Measurements from ENCODE around the gene ENPP6.

ENPP6 gene

DNA sequence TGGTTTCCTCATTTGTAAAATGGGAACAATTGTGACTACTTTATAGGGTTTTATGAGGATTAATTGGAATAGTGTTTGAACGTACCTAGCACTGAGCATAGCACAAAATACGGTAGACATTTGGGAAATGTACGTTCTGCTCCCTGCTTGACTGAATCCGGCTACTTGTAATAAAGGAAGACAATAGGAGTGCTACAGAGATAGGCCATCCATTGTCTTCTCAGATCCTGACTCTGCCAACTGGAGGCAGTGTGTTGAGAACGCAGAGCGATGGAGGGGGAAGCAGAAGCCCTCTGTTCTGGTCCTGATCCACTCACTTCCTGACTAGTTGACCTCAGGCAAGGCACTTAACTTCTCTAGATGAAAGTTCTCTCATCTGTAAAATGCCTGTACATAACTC is 26.4 kb downstream of the ENPP6 start:
- Histone ChIP-seq H3K4me3 (ENCODE audit: low read length) (no peak overlapping the region), H3K4me1 (ENCODE audit: control insufficient read depth, insufficient read depth, low read length) (peaks cover 3% of the 10 kb centered on the region; the same call in 1 of the 2 replicates), H3K9me3 (ENCODE audit: control insufficient read depth, insufficient read depth, low read length) (no peaks in the 10 kb centered on the region; the same call in 1 of the 2 replicates), H3K27ac (ENCODE audit: low read length) (no peak overlapping the region), H3K36me3 (ENCODE audit: control insufficient read depth, insufficient read depth, low read length) (no peaks in the 10 kb centered on the region), H3K27me3 (ENCODE audit: control insufficient read depth, insufficient read depth, low read length) (no peaks in the 10 kb centered on the region)
- no CpG with 5 or more reads among the region's 6 CpGs for WGBS (ENCODE audit: insufficient coverage, insufficient read length)
- DNase-seq (ENCODE audit: low read depth, low spot score): no peak

- H3K9me3 ChIP-seq (ENCODE audit: control insufficient read depth, insufficient read depth, low read length): no peaks in the 10 kb centered on the region; the same call in 1 of the 2 replicates
- H3K27ac ChIP-seq (ENCODE audit: low read length): no peak overlapping the region
- H3K36me3 ChIP-seq (ENCODE audit: control insufficient read depth, insufficient read depth, low read length): no peaks in the 10 kb centered on the region
- no peak for DNase-seq (ENCODE audit: low read depth, low spot score)
- no peak overlapping the region for H3K4me3 ChIP-seq (ENCODE audit: low read length)
- no CpG with 5 or more reads among the region's 4 CpGs for WGBS (ENCODE audit: insufficient coverage, insufficient read length)
- peaks cover 3% of the 10 kb centered on the region; the same call in 1 of the 2 replicates for H3K4me1 ChIP-seq (ENCODE audit: control insufficient read depth, insufficient read depth, low read length)
- no peaks in the 10 kb centered on the region for H3K27me3 ChIP-seq (ENCODE audit: control insufficient read depth, insufficient read depth, low read length)
Observed at GRCh38 chr4:184190711-184191110, 27.0 kb downstream of the ENPP6 start.

DNA sequence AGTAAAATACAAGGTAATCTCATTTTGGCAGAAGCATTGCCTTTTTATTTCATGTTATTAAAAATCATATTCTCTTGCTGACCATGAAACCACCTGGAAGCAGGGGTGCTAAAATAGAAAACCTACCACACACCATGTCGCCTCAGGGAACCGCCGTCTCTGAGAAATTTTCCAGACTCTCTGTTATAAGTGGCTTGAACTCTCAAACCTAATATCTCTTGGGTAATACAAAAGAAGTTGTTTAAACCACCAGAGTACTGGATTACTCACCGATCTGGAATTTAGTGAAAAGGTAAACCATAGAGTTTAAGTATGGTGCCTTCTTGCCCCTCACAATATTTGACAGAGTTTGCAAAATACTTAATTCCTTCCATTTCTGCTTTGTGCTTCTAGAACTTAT is 27.7 kb downstream of the ENPP6 start:
- no peaks in the 10 kb centered on the region for H3K36me3 ChIP-seq (ENCODE audit: control insufficient read depth, insufficient read depth, low read length)
- H3K4me1 ChIP-seq (ENCODE audit: control insufficient read depth, insufficient read depth, low read length): peaks cover 3% of the 10 kb centered on the region; the same call in 1 of the 2 replicates
- no peak overlapping the region for H3K27ac ChIP-seq (ENCODE audit: low read length)
- H3K4me3 ChIP-seq (ENCODE audit: low read length): no peak overlapping the region
- H3K27me3 ChIP-seq (ENCODE audit: control insufficient read depth, insufficient read depth, low read length): no peaks in the 10 kb centered on the region
- DNase-seq (ENCODE audit: low read depth, low spot score): no peak
- no CpG with 5 or more reads among the region's 4 CpGs for WGBS (ENCODE audit: insufficient coverage, insufficient read length)
- no peaks in the 10 kb centered on the region; the same call in 1 of the 2 replicates for H3K9me3 ChIP-seq (ENCODE audit: control insufficient read depth, insufficient read depth, low read length)

- WGBS (ENCODE audit: insufficient coverage, insufficient read length): no CpG with 5 or more reads among the region's 12 CpGs
- no peaks in the 10 kb centered on the region for H3K36me3 ChIP-seq (ENCODE audit: control insufficient read depth, insufficient read depth, low read length)
Observed at GRCh38 chr4:184188443-184189400, 29.0 kb downstream of the ENPP6 start.

GRCh38 chr4:184177271-184177670 is 40.4 kb downstream of the ENPP6 start:
- Histone ChIP-seq H3K27ac (ENCODE audit: low read length) (no peak overlapping the region), H3K9me3 (ENCODE audit: control insufficient read depth, insufficient read depth, low read length) (no peaks in the 10 kb centered on the region), H3K27me3 (ENCODE audit: control insufficient read depth, insufficient read depth, low read length) (no peaks in the 10 kb centered on the region), H3K4me3 (ENCODE audit: low read length) (no peak overlapping the region), H3K4me1 (ENCODE audit: control insufficient read depth, insufficient read depth, low read length) (no peaks in the 10 kb centered on the region), H3K36me3 (ENCODE audit: control insufficient read depth, insufficient read depth, low read length) (no peaks in the 10 kb centered on the region)
- no peak for DNase-seq (ENCODE audit: low read depth, low spot score)
- no CpG with 5 or more reads among the region's 6 CpGs for WGBS (ENCODE audit: insufficient coverage, insufficient read length)

More at GRCh38 chr4:184188443-184189400, 29.0 kb downstream of the ENPP6 start:
- H3K27me3 ChIP-seq (ENCODE audit: control insufficient read depth, insufficient read depth, low read length): no peaks in the 10 kb centered on the region
- DNase-seq (ENCODE audit: low read depth, low spot score): no peak
- no peak overlapping the region for H3K4me3 ChIP-seq (ENCODE audit: low read length)
- no peaks in the 10 kb centered on the region; the same call in 1 of the 2 replicates for H3K4me1 ChIP-seq (ENCODE audit: control insufficient read depth, insufficient read depth, low read length)
- H3K27ac ChIP-seq (ENCODE audit: low read length): no peak overlapping the region
- H3K9me3 ChIP-seq (ENCODE audit: control insufficient read depth, insufficient read depth, low read length): no peaks in the 10 kb centered on the region; the same call in 1 of the 2 replicates

DNA sequence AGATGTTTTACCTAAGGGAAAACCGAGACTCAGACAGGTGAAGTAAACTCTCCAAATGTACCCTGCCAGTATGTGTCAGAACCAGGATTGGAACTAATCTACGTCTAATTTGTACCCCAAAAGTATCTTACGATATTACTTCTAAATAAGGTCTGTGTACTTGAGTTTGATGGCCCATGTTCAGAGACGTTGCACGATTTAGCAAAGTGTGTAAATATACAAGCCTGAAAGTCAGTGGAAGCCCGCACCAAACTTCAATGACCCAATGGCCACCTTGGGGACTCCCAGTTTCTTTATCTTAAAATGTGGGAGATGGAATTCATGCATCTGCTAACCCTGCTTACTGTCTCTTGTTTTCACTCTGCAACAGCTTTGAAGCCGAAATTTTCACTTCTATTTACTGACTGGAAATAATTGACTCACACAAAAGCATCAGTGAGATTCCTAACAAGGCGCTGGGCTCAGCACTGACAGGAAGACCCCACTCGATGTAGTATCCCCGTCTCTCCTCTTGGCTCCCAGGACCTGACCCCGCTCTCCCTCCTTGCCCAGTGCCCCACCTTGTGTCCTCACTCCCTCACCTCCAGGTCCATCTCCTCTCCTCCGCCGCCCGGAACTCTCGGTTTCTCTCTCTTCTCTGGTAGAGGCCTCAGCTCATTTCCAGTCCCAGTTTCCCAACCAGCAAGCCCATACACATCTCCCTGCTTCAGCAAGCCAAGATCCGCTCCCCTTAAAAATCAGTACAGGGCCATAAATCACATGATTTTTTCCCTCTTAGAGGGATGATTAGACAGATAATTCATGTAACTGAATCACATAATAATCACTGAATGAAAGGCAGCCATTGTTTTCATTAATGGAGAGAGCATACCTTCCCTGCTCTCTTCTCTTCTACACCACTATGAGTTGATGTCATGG is 42.8 kb downstream of the ENPP6 start:
- no peaks in the 10 kb centered on the region for H3K27me3 ChIP-seq (ENCODE audit: control insufficient read depth, insufficient read depth, low read length)
- peaks cover 2% of the 10 kb centered on the region; the same call in 1 of the 2 replicates for H3K4me1 ChIP-seq (ENCODE audit: control insufficient read depth, insufficient read depth, low read length)
- no peaks in the 10 kb centered on the region for H3K36me3 ChIP-seq (ENCODE audit: control insufficient read depth, insufficient read depth, low read length)
- no CpG with 5 or more reads among the region's 16 CpGs for WGBS (ENCODE audit: insufficient coverage, insufficient read length)
- H3K27ac ChIP-seq (ENCODE audit: low read length): no peak overlapping the region
- H3K9me3 ChIP-seq (ENCODE audit: control insufficient read depth, insufficient read depth, low read length): no peaks in the 10 kb centered on the region
- H3K4me3 ChIP-seq (ENCODE audit: low read length): no peak overlapping the region
- no peak for DNase-seq (ENCODE audit: low read depth, low spot score)

- no CpG with 5 or more reads among the region's 1 CpG for WGBS (ENCODE audit: insufficient coverage, insufficient read length)
- H3K27me3 ChIP-seq (ENCODE audit: control insufficient read depth, insufficient read depth, low read length): no peaks in the 10 kb centered on the region
- H3K27ac ChIP-seq (ENCODE audit: low read length): no peak overlapping the region
- no peaks in the 10 kb centered on the region for H3K36me3 ChIP-seq (ENCODE audit: control insufficient read depth, insufficient read depth, low read length)
- DNase-seq (ENCODE audit: low read depth, low spot score): no peak
- no peaks in the 10 kb centered on the region for H3K9me3 ChIP-seq (ENCODE audit: control insufficient read depth, insufficient read depth, low read length)
- no peak overlapping the region for H3K4me3 ChIP-seq (ENCODE audit: low read length)
- peaks cover 7% of the 10 kb centered on the region; the same call in 1 of the 2 replicates for H3K4me1 ChIP-seq (ENCODE audit: control insufficient read depth, insufficient read depth, low read length)
Observed at GRCh38 chr4:184171011-184171410, 46.7 kb downstream of the ENPP6 start.

- Histone ChIP-seq H3K36me3 (ENCODE audit: control insufficient read depth, insufficient read depth, low read length) (no peaks in the 10 kb centered on the region), H3K4me1 (ENCODE audit: control insufficient read depth, insufficient read depth, low read length) (peaks cover 8% of the 10 kb centered on the region; the same call in 1 of the 2 replicates), H3K27me3 (ENCODE audit: control insufficient read depth, insufficient read depth, low read length) (no peaks in the 10 kb centered on the region), H3K4me3 (ENCODE audit: low read length) (no peak overlapping the region), H3K27ac (ENCODE audit: low read length) (no peak overlapping the region), H3K9me3 (ENCODE audit: control insufficient read depth, insufficient read depth, low read length) (no peaks in the 10 kb centered on the region)
- DNase-seq (ENCODE audit: low read depth, low spot score): no peak
- no CpG with 5 or more reads among the region's 17 CpGs for WGBS (ENCODE audit: insufficient coverage, insufficient read length)
Observed at GRCh38 chr4:184169225-184169867, 48.3 kb downstream of the ENPP6 start.

DNA sequence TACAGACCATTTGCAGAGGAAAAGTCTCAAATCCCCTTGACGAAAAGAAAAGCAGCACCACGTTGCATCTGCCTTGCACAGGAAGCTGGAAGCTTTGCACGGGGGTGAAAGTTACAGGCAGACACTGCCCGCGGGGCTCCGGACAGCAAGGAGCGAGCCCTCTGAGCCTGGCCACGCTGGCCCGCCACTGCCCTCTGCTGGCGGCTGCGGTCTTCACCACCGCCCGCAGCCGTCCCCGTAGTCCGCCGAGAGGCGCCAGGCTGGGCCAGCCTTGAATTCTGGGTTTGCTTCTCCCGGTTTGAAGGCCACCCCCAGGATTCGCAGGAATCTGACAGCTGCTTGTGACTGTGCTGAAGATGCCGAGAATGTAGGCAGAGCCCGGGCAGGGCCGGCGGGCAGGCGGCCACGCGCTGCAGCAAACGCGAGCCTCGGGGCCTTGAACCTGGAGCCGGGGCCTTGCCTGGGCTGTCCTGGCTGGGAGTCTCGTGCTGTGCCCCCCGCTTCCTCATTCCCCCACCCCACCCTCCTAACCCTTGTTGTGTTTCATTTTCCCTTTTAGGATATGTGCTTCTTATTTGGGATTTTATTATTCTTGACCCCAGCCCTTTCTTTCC is 49.2 kb downstream of the ENPP6 start:
- no peaks in the 10 kb centered on the region for H3K36me3 ChIP-seq (ENCODE audit: control insufficient read depth, insufficient read depth, low read length)
- no peaks in the 10 kb centered on the region for H3K9me3 ChIP-seq (ENCODE audit: control insufficient read depth, insufficient read depth, low read length)
- no CpG with 5 or more reads among the region's 33 CpGs for WGBS (ENCODE audit: insufficient coverage, insufficient read length)
- H3K4me3 ChIP-seq (ENCODE audit: low read length): no peak overlapping the region
- peaks cover 8% of the 10 kb centered on the region; the same call in 1 of the 2 replicates for H3K4me1 ChIP-seq (ENCODE audit: control insufficient read depth, insufficient read depth, low read length)
- DNase-seq (ENCODE audit: low read depth, low spot score): no peak
- H3K27me3 ChIP-seq (ENCODE audit: control insufficient read depth, insufficient read depth, low read length): no peaks in the 10 kb centered on the region
- no peak overlapping the region for H3K27ac ChIP-seq (ENCODE audit: low read length)

All from iPS DF 6.9 (cell line).